Thyroid gland (tissue), 4 donors: ENCODE measurements around the gene SLC38A2.

ENCODE experiments used
- CTCF ChIP-seq, 6 experiments: fragments of 200-600 bp in 3 of 6; fragments of 450-650 bp in 3 of 6; sonication (generic) in 3 of 6; IDR thresholded peaks; one replicate each; pipeline ENCODE4 v1.5.1; 2016 to 2019; ENCODE audit warnings: antibody characterized with exemption in 6 of 6, mild to moderate bottlenecking in 2 of 6, inconsistent platforms in 1 of 6, moderate library complexity in 1 of 6
- POLR2A ChIP-seq, 2 donors: fragments of 450-650 bp; IDR thresholded peaks; one replicate each; pipeline ENCODE4 v1.6.1; 2017; ENCODE audit warnings: antibody characterized with exemption in 2 of 2, mild to moderate bottlenecking in 2 of 2, moderate library complexity in 1 of 2

- TF ChIP-seq POLR2A (IDR thresholded peaks at IDR 0.05) (no peak), CTCF (IDR thresholded peaks at IDR 0.05) (no peak)
Observed at GRCh38 chr12:46379352-46379751, 6.8 kb upstream of the SLC38A2 start.
